TTC549 (cell line): ENCODE measurements around the gene TCF7L2.

ENCODE experiments used
- FAIRE-seq: peaks from 2 replicates; lab custom pipeline; 2012; peaks lifted over from hg19 to GRCh38; lab: Jason Lieb, UNC

TCF7L2 gene

GRCh38 chr10:113067501-113067900 lies 117.5 kb downstream of the TCF7L2 start:
- no peak for FAIRE-seq

- no peak for FAIRE-seq
Observed at GRCh38 chr10:113068178-113068890, 118.3 kb downstream of the TCF7L2 start.

- FAIRE-seq: no peak
Observed at GRCh38 chr10:113069595-113069994, 119.5 kb downstream of the TCF7L2 start.

GRCh38 chr10:113071446-113071845 lies 121.4 kb downstream of the TCF7L2 start:
- no peak for FAIRE-seq

- peak; percentile 56 for FAIRE-seq
Observed at GRCh38 chr10:113073549-113074189, 123.6 kb downstream of the TCF7L2 start.

GRCh38 chr10:113076949-113077348 lies 126.9 kb downstream of the TCF7L2 start:
- FAIRE-seq: no peak

GRCh38 chr10:113078282-113078907 lies 128.3 kb downstream of the TCF7L2 start:
- FAIRE-seq: no peak

GRCh38 chr10:113080061-113080924 lies 130.2 kb downstream of the TCF7L2 start:
- FAIRE-seq: no peak

- no peak for FAIRE-seq
Observed at GRCh38 chr10:113080925-113081229, 130.8 kb downstream of the TCF7L2 start.

- no peak for FAIRE-seq
Observed at GRCh38 chr10:113084031-113084430, 134.0 kb downstream of the TCF7L2 start.

- no peak for FAIRE-seq
Observed at GRCh38 chr10:113085776-113086175, 135.7 kb downstream of the TCF7L2 start.

GRCh38 chr10:113086282-113086681 lies 136.2 kb downstream of the TCF7L2 start:
- no peak for FAIRE-seq

- FAIRE-seq: peak; percentile 99
Observed at GRCh38 chr10:113087165-113088029, 137.3 kb downstream of the TCF7L2 start.

GRCh38 chr10:113088194-113088593 lies 138.1 kb downstream of the TCF7L2 start:
- no peak for FAIRE-seq

- FAIRE-seq: no peak
Observed at GRCh38 chr10:113089551-113089950, 139.5 kb downstream of the TCF7L2 start.

GRCh38 chr10:113091920-113092319 lies 141.9 kb downstream of the TCF7L2 start:
- no peak for FAIRE-seq

- no peak for FAIRE-seq
Observed at GRCh38 chr10:113093188-113094113, 143.4 kb downstream of the TCF7L2 start.

GRCh38 chr10:113094114-113094486 lies 144.1 kb downstream of the TCF7L2 start:
- no peak for FAIRE-seq

GRCh38 chr10:113095419-113096127 lies 145.5 kb downstream of the TCF7L2 start:
- no peak for FAIRE-seq
